ENCODE results near the gene ZDHHC17. TPM values are rescaled to one million over a fixed set of nuclear protein-coding genes. Genes with fewer than 3 reads are reported as not detected.

The ZDHHC17 gene, protein sequence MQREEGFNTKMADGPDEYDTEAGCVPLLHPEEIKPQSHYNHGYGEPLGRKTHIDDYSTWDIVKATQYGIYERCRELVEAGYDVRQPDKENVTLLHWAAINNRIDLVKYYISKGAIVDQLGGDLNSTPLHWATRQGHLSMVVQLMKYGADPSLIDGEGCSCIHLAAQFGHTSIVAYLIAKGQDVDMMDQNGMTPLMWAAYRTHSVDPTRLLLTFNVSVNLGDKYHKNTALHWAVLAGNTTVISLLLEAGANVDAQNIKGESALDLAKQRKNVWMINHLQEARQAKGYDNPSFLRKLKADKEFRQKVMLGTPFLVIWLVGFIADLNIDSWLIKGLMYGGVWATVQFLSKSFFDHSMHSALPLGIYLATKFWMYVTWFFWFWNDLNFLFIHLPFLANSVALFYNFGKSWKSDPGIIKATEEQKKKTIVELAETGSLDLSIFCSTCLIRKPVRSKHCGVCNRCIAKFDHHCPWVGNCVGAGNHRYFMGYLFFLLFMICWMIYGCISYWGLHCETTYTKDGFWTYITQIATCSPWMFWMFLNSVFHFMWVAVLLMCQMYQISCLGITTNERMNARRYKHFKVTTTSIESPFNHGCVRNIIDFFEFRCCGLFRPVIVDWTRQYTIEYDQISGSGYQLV
- total RNA-seq = 10 to 100 TPM; 17.4 to 28.0 (median 23.4) TPM
- polyA plus RNA-seq = 10 to 100 TPM in 1 of 2 donors, 1 to 10 TPM in 1; 6.8 to 21.5 TPM
- long read RNA-seq, donor 1, full-length matches to known transcripts = 6 of 13 reads
- long read RNA-seq, donor 1, partial matches to known transcripts = 3 of 13 reads
- long read RNA-seq, donor 1, other reads (novel, unspliced or antisense) = 4 of 13 reads
- long read RNA-seq, donor 2, full-length matches to known transcripts = 6 of 11 reads
- long read RNA-seq, donor 2, partial matches to known transcripts = 2 of 11 reads
- long read RNA-seq, donor 2, other reads (novel, unspliced or antisense) = 3 of 11 reads
- long read RNA-seq, donor 3, full-length matches to known transcripts = 11 of 17 reads
- long read RNA-seq, donor 3, partial matches to known transcripts = 1 of 17 reads
- long read RNA-seq, donor 3, other reads (novel, unspliced or antisense) = 5 of 17 reads

DNA sequence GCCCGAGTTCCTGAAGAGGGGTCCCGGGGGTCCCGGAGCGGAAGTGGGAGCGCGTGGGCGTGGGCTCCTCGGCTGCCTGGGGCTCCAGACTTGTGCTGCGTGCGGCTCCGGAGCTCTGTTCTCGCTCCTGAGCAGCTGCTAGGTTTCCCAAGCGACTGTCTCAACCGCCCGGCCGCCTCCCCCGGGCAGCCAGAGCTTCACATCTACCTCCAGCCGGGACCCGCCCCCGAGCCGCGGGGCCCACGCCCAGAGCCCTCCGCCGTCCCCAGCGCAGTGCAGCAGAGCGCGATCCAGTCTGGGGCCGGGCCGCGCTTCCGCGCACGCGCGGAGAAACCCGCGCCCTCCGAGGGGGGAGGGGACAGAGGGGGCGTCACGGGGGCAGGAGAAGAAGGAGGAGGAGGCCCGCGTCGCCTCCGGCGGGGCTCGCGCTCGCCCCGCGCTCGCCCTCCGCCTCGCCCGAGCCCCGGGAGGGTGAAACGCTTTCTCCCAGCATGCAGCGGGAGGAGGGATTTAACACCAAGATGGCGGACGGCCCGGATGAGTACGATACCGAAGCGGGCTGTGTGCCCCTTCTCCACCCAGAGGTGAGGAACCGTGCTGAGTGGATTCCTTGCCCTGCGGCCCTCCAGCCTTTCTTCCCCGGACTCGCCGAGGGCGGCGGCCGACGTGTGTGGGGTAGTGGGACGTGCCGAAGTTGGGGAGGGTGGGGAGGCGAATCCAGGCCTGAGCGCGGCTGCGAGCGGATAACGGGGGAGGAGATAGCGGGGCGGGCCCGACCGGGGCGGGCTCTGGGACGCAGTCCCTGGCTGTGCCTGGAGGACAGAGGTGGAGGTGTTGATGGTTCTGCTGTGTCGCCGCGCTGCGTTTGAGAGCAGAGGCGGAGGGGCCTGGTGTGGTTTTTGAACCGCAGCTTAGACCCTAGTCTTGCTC lies at the start of gene ZDHHC17:
Gene ZDHHC17, plus strand, starts transcription at position 370 of the 930 bp plus-strand sequence. Its CDS starts 122 bp downstream, at position 492.
- TF ChIP-seq, protein P1, sequence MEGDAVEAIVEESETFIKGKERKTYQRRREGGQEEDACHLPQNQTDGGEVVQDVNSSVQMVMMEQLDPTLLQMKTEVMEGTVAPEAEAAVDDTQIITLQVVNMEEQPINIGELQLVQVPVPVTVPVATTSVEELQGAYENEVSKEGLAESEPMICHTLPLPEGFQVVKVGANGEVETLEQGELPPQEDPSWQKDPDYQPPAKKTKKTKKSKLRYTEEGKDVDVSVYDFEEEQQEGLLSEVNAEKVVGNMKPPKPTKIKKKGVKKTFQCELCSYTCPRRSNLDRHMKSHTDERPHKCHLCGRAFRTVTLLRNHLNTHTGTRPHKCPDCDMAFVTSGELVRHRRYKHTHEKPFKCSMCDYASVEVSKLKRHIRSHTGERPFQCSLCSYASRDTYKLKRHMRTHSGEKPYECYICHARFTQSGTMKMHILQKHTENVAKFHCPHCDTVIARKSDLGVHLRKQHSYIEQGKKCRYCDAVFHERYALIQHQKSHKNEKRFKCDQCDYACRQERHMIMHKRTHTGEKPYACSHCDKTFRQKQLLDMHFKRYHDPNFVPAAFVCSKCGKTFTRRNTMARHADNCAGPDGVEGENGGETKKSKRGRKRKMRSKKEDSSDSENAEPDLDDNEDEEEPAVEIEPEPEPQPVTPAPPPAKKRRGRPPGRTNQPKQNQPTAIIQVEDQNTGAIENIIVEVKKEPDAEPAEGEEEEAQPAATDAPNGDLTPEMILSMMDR (IDR thresholded peaks at IDR 0.05) = no peak
- peaks cover 0 to 2% (median 0%) of the 10 kb centered on the region in 9 donors for H3K36me3 ChIP-seq
- no peaks in the 10 kb centered on the region for H3K9me3 ChIP-seq
- WGBS, 2 donors = 0% methylated on average over 84 to 92 of the region's 93 CpGs
- ATAC-seq = peak; percentile 94 to 99 (median 96)
- H3K4me1 ChIP-seq = peaks cover 0 to 55% (median 43%) of the 10 kb centered on the region in 9 donors
- intact Hi-C loops (cut with DNase I) = loop anchor here in 1 of 10 donors (5.0 kb wide), 1 partner anchor 132 kb away; no protein-coding TSS in a partner anchor
- H3K4me3 ChIP-seq = peak within 1 kb of the TSS; percentile 67 to 97 (median 88)
- no peaks in the 10 kb centered on the region for H3K27me3 ChIP-seq
- DNase-seq = peak; percentile 90 to 94
- peak within 1 kb of the TSS; percentile 87 to 99 (median 97) for H3K27ac ChIP-seq

GRCh38 chr12:76714415-76714814 lies 49.5 kb upstream of the ZDHHC17 start:
- ATAC-seq = no peak
- no peaks in the 10 kb centered on the region for H3K9me3 ChIP-seq

DNA sequence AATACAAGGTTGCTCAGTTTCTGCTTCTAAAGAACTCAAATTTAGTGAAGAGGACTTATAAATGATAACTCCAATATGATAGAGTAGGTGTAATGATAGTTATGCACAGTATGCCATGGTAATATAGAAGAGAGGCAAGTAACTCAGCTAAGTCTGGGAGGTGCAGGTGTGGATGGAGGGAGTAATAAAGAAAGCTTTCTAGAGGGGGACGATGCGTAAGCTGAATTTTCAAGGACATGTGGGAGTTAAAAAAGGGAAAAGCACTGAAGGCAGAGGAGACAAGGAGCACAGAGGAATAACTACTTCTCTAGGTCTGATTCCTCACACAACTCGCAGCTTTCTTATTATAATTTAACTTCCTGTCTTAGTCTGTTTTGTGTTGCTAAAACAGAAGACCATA lies 49.1 kb upstream of the ZDHHC17 start:
- H3K36me3 ChIP-seq = no peaks in the 10 kb centered on the region
- no peak overlapping the region for H3K4me3 ChIP-seq
- no peaks in the 10 kb centered on the region for H3K27me3 ChIP-seq
- no peak overlapping the region for H3K27ac ChIP-seq
- H3K9me3 ChIP-seq = no peaks in the 10 kb centered on the region
- intact Hi-C loops (cut with DNase I) = no loop called here
- TF ChIP-seq, protein P1 (IDR thresholded peaks at IDR 0.05) = no peak
- DNase-seq = no peak
- no peaks in the 10 kb centered on the region for H3K4me1 ChIP-seq
- 82 to 85% methylated on average over 3 of the region's 3 CpGs for WGBS, 2 donors
- no peak for ATAC-seq

More at GRCh38 chr12:76714415-76714814, 49.5 kb upstream of the ZDHHC17 start:
- intact Hi-C loops (cut with DNase I) = no loop called here
- no peaks in the 10 kb centered on the region for H3K36me3 ChIP-seq
- no peak overlapping the region for H3K4me3 ChIP-seq
- no peaks in the 10 kb centered on the region for H3K27me3 ChIP-seq
- no peaks in the 10 kb centered on the region for H3K4me1 ChIP-seq
- WGBS, 2 donors = 86 to 92% methylated on average over 1 of the region's 1 CpG
- no peak overlapping the region for H3K27ac ChIP-seq
- TF ChIP-seq, protein P1 (IDR thresholded peaks at IDR 0.05) = no peak
- no peak for DNase-seq
